ENCODE data around the gene GALNT8. TPM values are rescaled to one million over a fixed set of nuclear protein-coding genes. Genes with fewer than 3 reads are reported as not detected.

Gene GALNT8
- total RNA-seq, 4 donors from 2014 or later: 0.07 to 0.26 TPM; not detected in 2

DNA sequence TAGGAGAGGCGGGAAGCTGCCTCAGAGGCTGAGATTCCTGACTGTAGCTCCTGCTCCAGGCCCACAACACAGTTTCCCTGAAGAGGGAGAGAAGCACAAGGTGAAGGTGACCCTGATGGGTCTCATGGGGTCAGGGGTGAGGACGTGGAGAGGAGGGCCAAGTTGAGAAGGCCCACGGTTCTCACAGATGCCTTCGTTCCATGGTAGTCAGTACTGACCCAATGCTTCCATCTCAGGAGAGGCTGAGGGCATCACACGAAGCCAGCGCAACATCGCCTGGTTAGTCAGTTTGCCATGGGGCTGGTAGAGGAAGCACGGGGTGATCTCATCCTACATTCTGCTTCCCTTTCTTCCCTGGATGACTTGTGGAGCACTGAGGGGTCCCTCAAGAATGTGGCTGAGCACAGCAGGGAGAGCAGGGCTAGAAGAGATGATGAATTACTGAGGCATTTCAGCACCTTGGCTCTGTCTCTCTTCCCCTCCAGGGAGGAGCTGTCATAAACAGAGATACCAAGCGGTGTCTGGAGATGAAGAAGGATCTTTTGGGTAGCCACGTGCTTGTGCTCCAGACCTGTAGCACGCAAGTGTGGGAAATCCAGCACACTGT, 51.9 kb downstream of the GALNT8 start:
- Histone ChIP-seq H3K4me1 (no peaks in the 10 kb centered on the region), H3K27me3 (no peaks in the 10 kb centered on the region), H3K9me3 (no peaks in the 10 kb centered on the region), H3K4me3 (no peak overlapping the region), H3K27ac (no peak overlapping the region), H3K36me3 (no peaks in the 10 kb centered on the region)
- in situ Hi-C loops (cut with MboI; ENCODE audit: low sequenced_read_pairs in 4 of 4) (no loop called here), intact Hi-C loops (cut with DNase I; ENCODE audit: low total_unique reads) (no loop called here)
- TF ChIP-seq, protein P1, sequence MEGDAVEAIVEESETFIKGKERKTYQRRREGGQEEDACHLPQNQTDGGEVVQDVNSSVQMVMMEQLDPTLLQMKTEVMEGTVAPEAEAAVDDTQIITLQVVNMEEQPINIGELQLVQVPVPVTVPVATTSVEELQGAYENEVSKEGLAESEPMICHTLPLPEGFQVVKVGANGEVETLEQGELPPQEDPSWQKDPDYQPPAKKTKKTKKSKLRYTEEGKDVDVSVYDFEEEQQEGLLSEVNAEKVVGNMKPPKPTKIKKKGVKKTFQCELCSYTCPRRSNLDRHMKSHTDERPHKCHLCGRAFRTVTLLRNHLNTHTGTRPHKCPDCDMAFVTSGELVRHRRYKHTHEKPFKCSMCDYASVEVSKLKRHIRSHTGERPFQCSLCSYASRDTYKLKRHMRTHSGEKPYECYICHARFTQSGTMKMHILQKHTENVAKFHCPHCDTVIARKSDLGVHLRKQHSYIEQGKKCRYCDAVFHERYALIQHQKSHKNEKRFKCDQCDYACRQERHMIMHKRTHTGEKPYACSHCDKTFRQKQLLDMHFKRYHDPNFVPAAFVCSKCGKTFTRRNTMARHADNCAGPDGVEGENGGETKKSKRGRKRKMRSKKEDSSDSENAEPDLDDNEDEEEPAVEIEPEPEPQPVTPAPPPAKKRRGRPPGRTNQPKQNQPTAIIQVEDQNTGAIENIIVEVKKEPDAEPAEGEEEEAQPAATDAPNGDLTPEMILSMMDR (IDR thresholded peaks at IDR 0.05 in 4 of 5, conservative IDR thresholded peaks at IDR 0.05 in 1 of 5): no peak
- TF ChIP-seq POLR2A (IDR thresholded peaks at IDR 0.05): no peak
- no peak for ATAC-seq
- no peak for DNase-seq

DNA sequence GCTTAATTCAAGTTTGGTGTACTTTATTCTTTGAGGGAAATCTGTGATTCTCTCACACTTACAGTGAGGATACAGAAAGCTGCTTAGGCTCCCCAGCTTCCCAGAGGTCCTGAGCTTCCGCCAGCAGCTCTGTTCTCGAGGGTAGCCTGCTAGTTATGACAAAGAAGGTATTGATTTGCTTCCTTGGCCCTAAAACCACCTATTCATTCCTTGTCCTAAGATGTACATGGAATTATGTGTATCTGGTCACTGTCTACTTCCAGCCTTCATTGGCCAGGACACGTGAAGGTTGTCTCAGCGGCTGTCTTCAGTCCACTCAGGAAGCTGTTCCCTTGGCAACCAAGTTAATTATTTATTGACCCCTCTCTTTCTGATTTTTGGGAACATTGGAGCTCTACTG, 55.7 kb downstream of the GALNT8 start:
- DNase-seq (no peak), ATAC-seq (no peak)
- no peak overlapping the region for H3K4me3 ChIP-seq
- intact Hi-C loops (cut with DNase I; ENCODE audit: low total_unique reads): no loop called here
- no peaks in the 10 kb centered on the region for H3K27me3 ChIP-seq
- no peaks in the 10 kb centered on the region for H3K4me1 ChIP-seq
- H3K36me3 ChIP-seq: no peaks in the 10 kb centered on the region
- TF ChIP-seq POLR2A (IDR thresholded peaks at IDR 0.05): no peak
- TF ChIP-seq, protein P1 (IDR thresholded peaks at IDR 0.05 in 4 of 5, conservative IDR thresholded peaks at IDR 0.05 in 1 of 5): no peak
- no peaks in the 10 kb centered on the region for H3K9me3 ChIP-seq
- in situ Hi-C loops (cut with MboI; ENCODE audit: low sequenced_read_pairs in 4 of 4): no loop called here
- H3K27ac ChIP-seq: no peak overlapping the region

DNA sequence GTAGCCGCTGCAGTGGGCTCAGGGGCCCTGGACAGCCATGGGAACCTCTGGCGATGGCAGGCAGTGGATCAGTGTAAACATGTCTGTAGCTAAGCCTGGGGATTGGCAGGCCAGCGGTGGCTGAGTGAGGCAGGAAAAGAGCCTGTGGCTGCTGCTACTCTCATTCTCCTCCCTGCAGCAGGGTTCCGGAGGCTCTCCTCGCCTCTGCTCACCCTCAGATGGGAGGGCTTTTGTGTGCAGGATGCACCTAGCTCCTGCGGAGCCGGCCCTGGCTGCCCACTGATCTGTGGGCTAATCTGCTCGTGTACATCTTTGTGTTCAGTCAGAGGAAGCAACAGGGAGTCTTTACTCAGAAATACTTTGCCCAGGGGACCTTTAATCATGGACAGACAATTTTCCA, 59.5 kb downstream of the GALNT8 start:
- H3K4me3 ChIP-seq: no peak overlapping the region
- in situ Hi-C loops (cut with MboI; ENCODE audit: low sequenced_read_pairs in 4 of 4): no loop called here
- no peak for ATAC-seq

GRCh38 chr12:4780641-4781611, 60.7 kb downstream of the GALNT8 start:
- ATAC-seq (peak in 1 of 2 donors; percentile 23), DNase-seq (peak in 1 of 2 donors; percentile 26)
- intact Hi-C loops (cut with DNase I; ENCODE audit: low total_unique reads): no loop called here
- Histone ChIP-seq H3K4me1 (no peaks in the 10 kb centered on the region), H3K27me3 (no peaks in the 10 kb centered on the region), H3K27ac (no peak overlapping the region), H3K9me3 (no peaks in the 10 kb centered on the region), H3K36me3 (no peaks in the 10 kb centered on the region), H3K4me3 (no peak overlapping the region)
- no peak for TF ChIP-seq POLR2A (IDR thresholded peaks at IDR 0.05)
- TF ChIP-seq, protein P1 (IDR thresholded peaks at IDR 0.05 in 4 of 5, conservative IDR thresholded peaks at IDR 0.05 in 1 of 5): no peak
- in situ Hi-C loops (cut with MboI; ENCODE audit: low sequenced_read_pairs in 4 of 4): no loop called here

More for the DNA sequence above, 59.5 kb downstream of the GALNT8 start:
- Histone ChIP-seq H3K27ac (no peak overlapping the region), H3K27me3 (no peaks in the 10 kb centered on the region), H3K4me1 (no peaks in the 10 kb centered on the region), H3K36me3 (no peaks in the 10 kb centered on the region), H3K9me3 (no peaks in the 10 kb centered on the region)
- DNase-seq: no peak
- TF ChIP-seq, protein P1 (IDR thresholded peaks at IDR 0.05 in 4 of 5, conservative IDR thresholded peaks at IDR 0.05 in 1 of 5): no peak
- TF ChIP-seq POLR2A (IDR thresholded peaks at IDR 0.05): no peak
- intact Hi-C loops (cut with DNase I; ENCODE audit: low total_unique reads): no loop called here
